ENCODE data around the gene SPACDR. TPM values are rescaled to one million over a fixed set of nuclear protein-coding genes. Genes with fewer than 3 reads are reported as not detected.
A peak's percentile ranks its signal among the peaks of the same experiment; 100 is the strongest.

The SPACDR gene, protein sequence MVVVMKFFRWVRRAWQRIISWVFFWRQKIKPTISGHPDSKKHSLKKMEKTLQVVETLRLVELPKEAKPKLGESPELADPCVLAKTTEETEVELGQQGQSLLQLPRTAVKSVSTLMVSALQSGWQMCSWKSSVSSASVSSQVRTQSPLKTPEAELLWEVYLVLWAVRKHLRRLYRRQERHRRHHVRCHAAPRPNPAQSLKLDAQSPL
- 4.5 and 9.1 TPM in 2 replicates for total RNA-seq (2022)
- percentile 44 among the genes with signal in this experiment for Bru-seq, nascent RNA
- percentile 58 among the genes with signal in this experiment for BruChase-seq, experiment 1, labeled RNA remaining after a 6-hour chase
- BruChase-seq, experiment 2, labeled RNA remaining after a 2-hour chase = percentile 56 among the genes with signal in this experiment
- long read RNA-seq = 0 reads

DNA sequence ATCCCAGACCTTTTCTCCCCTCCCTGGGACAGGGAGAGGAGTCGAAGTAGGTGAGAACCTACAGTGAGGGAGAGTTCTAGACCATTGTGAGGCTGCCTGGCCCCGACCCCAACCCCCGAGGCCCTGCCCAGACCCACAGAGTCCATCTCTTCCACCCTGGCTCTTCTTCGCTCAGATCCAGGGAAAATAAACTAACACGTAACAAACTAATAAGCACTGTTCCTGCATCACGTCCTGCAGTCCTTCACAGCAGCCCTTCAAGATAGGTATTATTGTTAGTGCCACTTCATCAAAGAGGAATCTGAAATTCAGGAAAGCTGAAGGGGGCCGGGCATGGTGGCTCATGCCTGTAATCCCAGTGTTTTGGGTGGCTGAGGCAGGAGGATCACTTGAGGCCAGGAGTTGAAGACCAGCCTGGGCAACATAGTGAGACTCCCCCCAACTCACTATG, at the start of gene SPACDR:
TSS of gene SPACDR (minus strand) at position 51 of the 451 bp plus-strand sequence. CDS start 235 bp downstream, outside the sequence.
- BruUV-seq (replicated peaks) = no TSS peak
- DNase-seq = no peak
- intact Hi-C loops (cut with micrococcal nuclease; ENCODE audit: unreplicated experiment) = no loop called here
- TF ChIP-seq, protein P1, sequence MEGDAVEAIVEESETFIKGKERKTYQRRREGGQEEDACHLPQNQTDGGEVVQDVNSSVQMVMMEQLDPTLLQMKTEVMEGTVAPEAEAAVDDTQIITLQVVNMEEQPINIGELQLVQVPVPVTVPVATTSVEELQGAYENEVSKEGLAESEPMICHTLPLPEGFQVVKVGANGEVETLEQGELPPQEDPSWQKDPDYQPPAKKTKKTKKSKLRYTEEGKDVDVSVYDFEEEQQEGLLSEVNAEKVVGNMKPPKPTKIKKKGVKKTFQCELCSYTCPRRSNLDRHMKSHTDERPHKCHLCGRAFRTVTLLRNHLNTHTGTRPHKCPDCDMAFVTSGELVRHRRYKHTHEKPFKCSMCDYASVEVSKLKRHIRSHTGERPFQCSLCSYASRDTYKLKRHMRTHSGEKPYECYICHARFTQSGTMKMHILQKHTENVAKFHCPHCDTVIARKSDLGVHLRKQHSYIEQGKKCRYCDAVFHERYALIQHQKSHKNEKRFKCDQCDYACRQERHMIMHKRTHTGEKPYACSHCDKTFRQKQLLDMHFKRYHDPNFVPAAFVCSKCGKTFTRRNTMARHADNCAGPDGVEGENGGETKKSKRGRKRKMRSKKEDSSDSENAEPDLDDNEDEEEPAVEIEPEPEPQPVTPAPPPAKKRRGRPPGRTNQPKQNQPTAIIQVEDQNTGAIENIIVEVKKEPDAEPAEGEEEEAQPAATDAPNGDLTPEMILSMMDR (IDR thresholded peaks at IDR 0.05; ENCODE audit: unreplicated experiment) = no peak
- Mint-ChIP-seq H3K36me3 (ENCODE audit: insufficient read depth, unreplicated experiment) (peaks cover 13% of the 10 kb centered on the region), H3K27ac (ENCODE audit: unreplicated experiment) (no peak within 1 kb of the TSS), H3K27me3 (ENCODE audit: unreplicated experiment) (no peaks in the 10 kb centered on the region), H3K4me3 (ENCODE audit: low read depth, unreplicated experiment) (no peak within 1 kb of the TSS), H3K4me1 (ENCODE audit: low read depth, unreplicated experiment) (no peaks in the 10 kb centered on the region), H3K9me3 (ENCODE audit: low read depth, unreplicated experiment) (no peaks in the 10 kb centered on the region)
- CTCF ChIA-PET = no interaction called here

DNA sequence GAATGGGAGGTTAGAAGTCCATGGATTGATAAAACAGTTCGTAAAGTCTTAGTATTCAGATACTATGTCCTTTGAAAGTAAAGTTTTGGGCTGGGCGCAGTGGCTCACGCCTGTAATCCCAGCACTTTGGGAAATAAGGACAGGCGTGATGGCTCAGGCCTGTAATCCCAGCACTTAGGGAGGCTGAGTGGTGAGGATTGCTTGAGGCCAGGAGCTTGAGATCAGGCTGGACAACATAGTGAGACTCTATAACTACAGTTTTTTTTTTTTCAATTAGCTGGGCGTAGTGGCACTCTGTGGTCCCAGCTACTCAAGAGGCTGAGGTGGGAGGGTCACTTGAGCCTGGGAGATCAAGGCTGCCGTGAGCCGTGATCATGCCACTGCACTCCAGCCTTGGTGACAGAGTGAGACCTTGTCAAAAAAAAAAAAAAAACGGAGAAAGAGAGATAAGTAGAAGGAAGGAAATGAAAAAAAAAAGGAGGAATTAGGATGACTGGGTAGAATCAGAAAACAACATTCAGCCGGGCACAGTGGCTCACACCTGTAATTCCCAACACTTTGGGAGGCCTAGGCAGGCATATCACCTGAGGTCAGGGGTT, 49.3 kb upstream of the SPACDR start:
- CTCF ChIA-PET = no interaction called here
- intact Hi-C loops (cut with micrococcal nuclease; ENCODE audit: unreplicated experiment) = no loop called here
- H3K9me3 Mint-ChIP-seq (ENCODE audit: low read depth, unreplicated experiment) = no peaks in the 10 kb centered on the region
- TF ChIP-seq, protein P1 (IDR thresholded peaks at IDR 0.05; ENCODE audit: unreplicated experiment) = no peak
- no peaks in the 10 kb centered on the region for H3K4me1 Mint-ChIP-seq (ENCODE audit: low read depth, unreplicated experiment)
- H3K4me3 Mint-ChIP-seq (ENCODE audit: low read depth, unreplicated experiment) = no peak overlapping the region
- no peak overlapping the region for H3K27ac Mint-ChIP-seq (ENCODE audit: unreplicated experiment)
- H3K36me3 Mint-ChIP-seq (ENCODE audit: insufficient read depth, unreplicated experiment) = no peaks in the 10 kb centered on the region
- no peak for DNase-seq
- BruUV-seq (replicated peaks) = no TSS peak
- no peaks in the 10 kb centered on the region for H3K27me3 Mint-ChIP-seq (ENCODE audit: unreplicated experiment)

DNA sequence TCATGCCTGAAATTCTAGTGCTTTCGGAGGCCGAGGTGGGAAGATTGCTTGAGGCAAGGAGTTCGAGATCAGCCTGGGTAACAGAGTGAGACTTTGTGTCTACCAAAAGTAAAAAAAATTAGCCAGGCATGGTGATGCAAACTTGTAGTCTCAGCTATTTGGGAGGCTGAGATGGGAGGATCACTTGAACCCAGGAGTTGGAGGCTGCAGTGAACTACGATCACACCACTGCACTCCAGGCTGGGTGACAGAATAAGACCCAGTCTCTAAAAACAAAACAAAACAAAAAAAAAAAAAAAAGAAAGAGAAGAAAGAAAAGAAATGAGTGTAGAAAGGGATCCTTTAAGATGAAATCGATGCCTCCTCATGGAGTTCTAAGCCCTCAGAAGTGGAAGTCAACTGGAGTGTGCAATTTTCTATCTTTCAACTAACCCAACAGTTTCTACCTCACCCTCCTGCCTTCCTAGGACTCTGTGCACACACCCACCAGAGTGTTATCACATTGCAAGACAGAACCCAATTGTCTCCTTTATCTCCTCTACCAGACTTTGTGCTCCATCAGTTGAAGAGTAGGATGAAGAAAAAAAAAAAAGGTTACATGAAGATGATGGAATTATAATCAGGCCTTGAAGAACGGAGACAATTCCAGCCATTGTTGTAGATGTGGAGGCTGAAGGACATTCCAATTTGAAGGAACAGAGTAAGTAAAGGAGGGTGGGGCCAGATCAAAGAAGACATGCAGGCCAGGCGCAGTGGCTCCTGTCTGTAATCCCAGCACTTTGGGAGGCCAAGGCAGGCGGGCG, 46.6 kb upstream of the SPACDR start:
- H3K27me3 Mint-ChIP-seq (ENCODE audit: unreplicated experiment) = no peaks in the 10 kb centered on the region
- intact Hi-C loops (cut with micrococcal nuclease; ENCODE audit: unreplicated experiment) = no loop called here
- no peaks in the 10 kb centered on the region for H3K36me3 Mint-ChIP-seq (ENCODE audit: insufficient read depth, unreplicated experiment)
- TF ChIP-seq, protein P1 (IDR thresholded peaks at IDR 0.05; ENCODE audit: unreplicated experiment) = no peak
- no peak for DNase-seq
- CTCF ChIA-PET = interaction anchor here (0.6 kb wide), 1 partner anchor 1152 kb away, joined by 3 read pairs; no protein-coding TSS in a partner anchor
- no TSS peak for BruUV-seq (replicated peaks)
- no peak overlapping the region for H3K4me3 Mint-ChIP-seq (ENCODE audit: low read depth, unreplicated experiment)
- no peaks in the 10 kb centered on the region for H3K4me1 Mint-ChIP-seq (ENCODE audit: low read depth, unreplicated experiment)
- no peak overlapping the region for H3K27ac Mint-ChIP-seq (ENCODE audit: unreplicated experiment)
- H3K9me3 Mint-ChIP-seq (ENCODE audit: low read depth, unreplicated experiment) = no peaks in the 10 kb centered on the region

DNA sequence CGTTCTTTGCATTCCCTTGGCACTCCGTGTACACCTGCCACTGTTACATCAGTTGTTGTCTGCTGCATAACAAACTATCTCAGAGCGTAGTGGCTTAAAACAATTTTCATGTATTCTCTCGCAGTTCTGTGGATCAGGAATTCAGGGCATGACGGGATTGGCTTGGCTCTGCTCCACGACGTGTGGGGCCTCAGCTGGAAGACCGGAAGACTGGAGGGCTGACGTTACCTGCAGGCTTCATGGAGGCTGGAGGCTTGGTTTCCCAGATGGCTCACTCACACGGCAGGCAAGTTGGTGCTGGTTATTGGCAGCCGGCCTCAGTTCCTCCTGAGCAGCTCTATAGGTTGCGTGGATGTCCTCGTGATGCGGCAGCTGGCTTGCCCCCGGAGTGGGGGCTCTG, 45.2 kb upstream of the SPACDR start:
- TF ChIP-seq, protein P1 (IDR thresholded peaks at IDR 0.05; ENCODE audit: unreplicated experiment) = no peak
- H3K9me3 Mint-ChIP-seq (ENCODE audit: low read depth, unreplicated experiment) = no peaks in the 10 kb centered on the region
- H3K4me1 Mint-ChIP-seq (ENCODE audit: low read depth, unreplicated experiment) = no peaks in the 10 kb centered on the region
- no TSS peak for BruUV-seq (replicated peaks)
- H3K4me3 Mint-ChIP-seq (ENCODE audit: low read depth, unreplicated experiment) = no peak overlapping the region
- intact Hi-C loops (cut with micrococcal nuclease; ENCODE audit: unreplicated experiment) = no loop called here
- no peak overlapping the region for H3K27ac Mint-ChIP-seq (ENCODE audit: unreplicated experiment)
- H3K36me3 Mint-ChIP-seq (ENCODE audit: insufficient read depth, unreplicated experiment) = no peaks in the 10 kb centered on the region
- no peak for DNase-seq
- CTCF ChIA-PET = no interaction called here
- H3K27me3 Mint-ChIP-seq (ENCODE audit: unreplicated experiment) = no peaks in the 10 kb centered on the region

All from Calu3 (cell line).